HG02571 (cell line): ENCODE data around the gene IDUA.

Experiments used
- ATAC-seq: cut with Tn5 transposase; IDR thresholded peaks from one replicate; pipeline ENCODE4 v1.9.1; 2021; ENCODE audit warnings: mild to moderate bottlenecking, moderate library complexity; ENCODE audit not compliant: unreplicated experiment

Gene IDUA

GRCh38 chr4:955931-956381 lies 30.9 kb upstream of the IDUA start:
- ATAC-seq = no peak

- no peak for ATAC-seq
These were observed 30.2 kb upstream of the IDUA start for GRCh38 chr4:956531-957230.

GRCh38 chr4:957231-957580 lies 29.6 kb upstream of the IDUA start:
- ATAC-seq = no peak

- no peak for ATAC-seq
These were observed 29.1 kb upstream of the IDUA start for GRCh38 chr4:957581-958313.

GRCh38 chr4:958314-958665 lies 28.6 kb upstream of the IDUA start:
- no peak for ATAC-seq

- ATAC-seq = no peak
These were observed 28.0 kb upstream of the IDUA start for GRCh38 chr4:958696-959337.

- ATAC-seq = no peak
These were observed 27.3 kb upstream of the IDUA start for GRCh38 chr4:959338-960139.

- no peak for ATAC-seq
These were observed 26.7 kb upstream of the IDUA start for GRCh38 chr4:960140-960635.

- no peak for ATAC-seq
These were observed 26.1 kb upstream of the IDUA start for GRCh38 chr4:960636-961350.

GRCh38 chr4:961351-962230 lies 25.3 kb upstream of the IDUA start:
- no peak for ATAC-seq

GRCh38 chr4:962231-963208 lies 24.3 kb upstream of the IDUA start:
- no peak for ATAC-seq

- no peak for ATAC-seq
These were observed 23.3 kb upstream of the IDUA start for GRCh38 chr4:963276-964225.

- no peak for ATAC-seq
These were observed 22.4 kb upstream of the IDUA start for GRCh38 chr4:964346-965025.

- ATAC-seq = no peak
These were observed 21.6 kb upstream of the IDUA start for GRCh38 chr4:965048-965765.

GRCh38 chr4:965766-966134 lies 21.1 kb upstream of the IDUA start:
- no peak for ATAC-seq
